Brain microvascular endothelial cell (primary cell): ENCODE data around the gene XRN1.
A peak's percentile ranks its signal among the peaks of the same experiment; 100 is the strongest.
"Not testable (repeated sequence)": the region's sequence is repeated elsewhere in the genome, so short reads cannot be mapped to it uniquely, and the experiment has no call there.

ENCODE experiments used
- DNase-seq: peaks from one replicate; pipeline ENCODE4 v3.0.0-alpha.2; 2020
- H3K27ac ChIP-seq: fragments of 250-450 bp; sonication (Bioruptor Pico); 2 replicates; pipeline ENCODE4 v1.5.1; 2020; ENCODE audit warnings: mild to moderate bottlenecking, moderate library complexity
- H3K27me3 ChIP-seq: fragments of 250-450 bp; sonication (Bioruptor Pico); replicated peaks from 2 replicates; pipeline ENCODE4 v1.5.1; 2020; ENCODE audit warnings: mild to moderate bottlenecking
- H3K36me3 ChIP-seq: fragments of 250-450 bp; sonication (Bioruptor Pico); replicated peaks from 2 replicates; pipeline ENCODE4 v1.5.1; 2020; ENCODE audit warnings: mild to moderate bottlenecking
- H3K4me3 ChIP-seq: 2 replicates; pipeline ENCODE4 v1.5.1; 2011; ENCODE audit warnings: low read depth, mild to moderate bottlenecking, control low read depth, low read length, moderate library complexity
- CTCF ChIP-seq: IDR thresholded peaks from 2 replicates; pipeline ENCODE4 v1.5.1; 2011; ENCODE audit warnings: low read depth, mild to moderate bottlenecking, moderate library complexity, low read length, control low read depth, inconsistent platforms; ENCODE audit errors: missing control alignments
- in situ Hi-C: cut with HindIII; loops from 2 replicates; pipeline ENCODE4 v1.10.0; 2017; ENCODE audit warnings: low sequenced_read_pairs, low pct_ligation_motif_present

Gene XRN1

DNA sequence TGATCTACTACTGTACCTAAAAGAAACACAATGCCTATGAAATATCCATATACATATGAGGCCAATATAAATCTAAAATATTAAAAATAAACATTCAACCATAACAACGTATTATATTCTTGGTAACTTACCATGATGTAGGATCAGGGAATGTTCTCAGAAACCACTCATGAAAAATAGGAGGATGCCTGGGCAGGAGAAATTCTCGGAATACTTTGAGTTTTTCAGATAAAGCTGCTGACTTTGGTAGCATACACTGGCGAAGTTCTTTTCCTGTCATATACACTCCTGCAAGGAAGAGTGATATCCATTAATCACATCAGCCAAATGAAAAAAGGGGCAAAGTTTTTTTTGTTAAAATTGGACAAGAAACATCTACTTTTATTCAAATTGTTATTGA, 11.3 kb upstream of the XRN1 start:
- Histone ChIP-seq H3K27ac (no peak overlapping the region), H3K4me3 (no peak overlapping the region), H3K27me3 (no peaks in the 10 kb centered on the region), H3K36me3 (peaks cover 3% of the 10 kb centered on the region)
- in situ Hi-C loops, result no loop called here
- TF ChIP-seq CTCF, result no peak
- DNase-seq, result peak; percentile 11

DNA sequence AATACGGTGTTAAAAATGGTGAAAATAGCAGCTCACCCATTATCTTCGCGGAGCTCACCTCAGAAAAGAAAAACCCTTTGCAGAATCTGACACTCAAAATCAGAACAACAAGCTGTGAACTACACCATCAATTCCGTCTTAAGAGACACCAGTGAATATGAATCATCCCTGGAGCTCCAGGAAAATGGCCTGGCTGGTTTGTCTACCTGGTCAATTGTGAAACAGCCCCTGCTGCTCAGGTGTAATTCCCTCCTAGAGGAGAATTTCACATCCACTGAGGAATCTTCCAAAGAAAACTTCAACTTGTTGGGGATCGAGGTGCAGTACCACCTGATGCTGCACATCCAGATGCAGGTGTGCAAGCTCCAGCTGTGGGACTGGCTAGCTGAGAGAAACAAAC, 3.0 kb upstream of the XRN1 start:
- no peak for TF ChIP-seq CTCF
- in situ Hi-C loops, result no loop called here
- Histone ChIP-seq H3K27me3 (no peaks in the 10 kb centered on the region), H3K36me3 (peaks cover 8% of the 10 kb centered on the region), H3K27ac (no peak overlapping the region), H3K4me3 (no peak overlapping the region)
- DNase-seq, result no peak

DNA sequence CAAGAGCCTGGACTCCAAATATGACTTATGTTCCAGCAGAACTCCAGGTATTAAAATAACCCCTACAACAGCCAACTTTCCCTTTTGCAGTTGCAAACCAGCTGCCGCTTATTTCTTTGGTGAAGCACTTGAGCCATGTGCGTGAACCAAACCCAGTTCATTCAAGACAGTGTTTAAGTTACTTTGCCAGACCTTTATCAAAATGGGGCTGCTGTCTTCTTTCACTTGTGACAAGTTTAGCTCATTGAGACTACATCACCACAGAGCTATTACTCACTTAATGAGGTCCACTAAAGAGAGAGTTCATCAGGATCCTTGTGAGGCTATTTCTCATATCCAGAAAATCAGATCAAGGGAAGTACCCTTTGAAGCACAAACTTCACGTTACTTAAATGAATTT, 2.4 kb upstream of the XRN1 start:
- in situ Hi-C loops, result no loop called here
- Histone ChIP-seq H3K27ac (no peak overlapping the region), H3K4me3 (no peak overlapping the region), H3K27me3 (no peaks in the 10 kb centered on the region), H3K36me3 (peaks cover 8% of the 10 kb centered on the region)
- no peak for DNase-seq
- TF ChIP-seq CTCF, result no peak

DNA sequence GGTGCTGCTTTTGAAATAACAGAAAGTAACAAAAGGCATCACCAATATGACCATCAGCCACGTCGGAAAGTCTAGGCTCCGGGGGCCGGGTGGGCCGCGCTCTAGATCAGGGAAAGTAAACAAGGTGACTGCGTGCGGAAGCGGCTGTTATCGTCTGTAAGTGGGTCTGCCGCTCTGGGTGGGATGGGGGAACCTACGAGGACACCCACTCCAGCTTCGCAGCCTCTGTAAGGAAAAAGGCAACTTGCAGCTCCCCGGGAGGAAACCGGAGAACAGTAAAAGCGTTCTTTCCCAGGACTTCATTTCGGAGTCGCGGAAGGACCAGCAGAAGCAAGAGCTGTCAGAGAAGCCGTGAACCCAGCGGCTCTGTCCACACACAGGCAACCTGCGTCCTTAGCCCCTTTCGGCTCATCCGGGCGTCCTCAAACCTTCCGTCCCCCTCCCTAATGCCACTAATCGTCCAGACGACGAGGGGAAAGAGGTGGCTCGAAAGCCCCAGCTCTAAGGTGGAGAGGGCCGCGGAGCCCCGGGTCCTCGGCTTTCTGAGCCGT, 461 bp downstream of the XRN1 start:
- peak overlapping the region; percentile 100 for H3K4me3 ChIP-seq
- H3K27ac ChIP-seq, result peak overlapping the region; percentile 94
- in situ Hi-C loops, result no loop called here
- peaks cover 8% of the 10 kb centered on the region for H3K36me3 ChIP-seq
- peak; percentile 31 for DNase-seq
- TF ChIP-seq CTCF, result no peak
- no peaks in the 10 kb centered on the region for H3K27me3 ChIP-seq

GRCh38 chr3:142445816-142446254, 2.0 kb downstream of the XRN1 start:
- no peaks in the 10 kb centered on the region for H3K27me3 ChIP-seq
- in situ Hi-C loops, result no loop called here
- H3K27ac ChIP-seq, result peak overlapping the region; percentile 94
- H3K36me3 ChIP-seq, result peaks cover 4% of the 10 kb centered on the region
- peak overlapping the region; percentile 100 for H3K4me3 ChIP-seq
- DNase-seq, result peak; percentile 33
- TF ChIP-seq CTCF, result no peak

DNA sequence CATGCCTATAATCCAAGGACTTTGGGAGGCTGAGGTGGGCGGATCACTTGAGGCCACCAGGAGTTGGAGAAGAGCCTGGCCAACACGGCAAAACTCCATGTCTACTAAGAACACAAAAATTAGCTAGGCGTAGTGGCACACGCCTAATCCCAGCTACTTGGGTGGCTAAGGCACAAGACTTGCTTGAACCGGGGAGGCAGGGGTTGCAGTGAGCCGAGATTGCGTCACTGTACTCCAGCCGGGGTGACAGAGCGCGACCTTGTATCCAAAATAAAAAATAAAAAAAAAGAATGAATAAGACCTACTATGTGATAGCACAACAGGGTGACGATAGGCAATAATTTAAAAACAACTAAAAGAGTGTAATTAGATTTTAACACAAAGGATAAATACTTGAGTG, 3.5 kb downstream of the XRN1 start:
- Histone ChIP-seq H3K27ac (no peak overlapping the region), H3K4me3 (no peak overlapping the region), H3K36me3 (peaks cover 4% of the 10 kb centered on the region), H3K27me3 (no peaks in the 10 kb centered on the region)
- DNase-seq, result no peak
- TF ChIP-seq CTCF, result no peak
- in situ Hi-C loops, result no loop called here

GRCh38 chr3:142443060-142443459, 4.8 kb downstream of the XRN1 start:
- H3K27me3 ChIP-seq, H3K27ac ChIP-seq, in situ Hi-C loops, H3K36me3 ChIP-seq, DNase-seq, H3K4me3 ChIP-seq: not testable (repeated sequence)

DNA sequence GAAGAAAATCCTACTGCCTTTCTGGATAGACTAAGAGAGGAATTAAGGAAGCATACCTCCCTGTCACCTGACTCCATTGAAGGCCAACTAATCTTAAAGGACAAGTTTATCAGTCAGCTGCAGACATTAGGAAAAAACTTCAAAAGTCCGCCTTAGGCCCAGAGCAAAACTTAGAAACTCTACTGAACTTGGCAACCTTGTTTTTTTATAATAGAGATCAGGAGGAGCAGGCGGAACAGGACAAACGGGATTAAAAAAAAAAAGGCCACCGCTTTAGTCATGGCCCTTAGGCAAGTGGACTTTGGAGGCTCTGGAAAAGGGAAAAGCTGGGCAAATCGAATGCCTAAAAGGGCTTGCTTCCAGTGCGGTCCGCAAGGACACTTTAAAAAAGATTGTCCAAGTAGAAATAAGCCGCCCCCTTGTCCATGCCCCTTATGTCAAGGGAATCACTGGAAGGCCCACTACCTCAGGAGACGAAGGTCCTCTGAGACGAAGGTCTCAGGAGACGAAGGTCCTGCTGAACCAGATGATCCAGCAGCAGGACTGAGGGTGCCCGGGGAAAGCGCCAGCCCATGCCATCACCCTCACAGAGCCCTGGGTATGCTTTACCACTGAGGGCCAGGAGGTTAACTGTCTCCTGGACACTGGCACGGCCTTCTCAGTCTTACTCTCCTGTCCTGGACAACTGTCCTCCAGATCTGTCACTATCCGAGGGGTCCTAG, 8.2 kb downstream of the XRN1 start:
- H3K27me3 ChIP-seq, H3K36me3 ChIP-seq, DNase-seq, H3K27ac ChIP-seq, in situ Hi-C loops, H3K4me3 ChIP-seq: not testable (repeated sequence)
